Measurements from ENCODE around the gene RPA3.

DNA sequence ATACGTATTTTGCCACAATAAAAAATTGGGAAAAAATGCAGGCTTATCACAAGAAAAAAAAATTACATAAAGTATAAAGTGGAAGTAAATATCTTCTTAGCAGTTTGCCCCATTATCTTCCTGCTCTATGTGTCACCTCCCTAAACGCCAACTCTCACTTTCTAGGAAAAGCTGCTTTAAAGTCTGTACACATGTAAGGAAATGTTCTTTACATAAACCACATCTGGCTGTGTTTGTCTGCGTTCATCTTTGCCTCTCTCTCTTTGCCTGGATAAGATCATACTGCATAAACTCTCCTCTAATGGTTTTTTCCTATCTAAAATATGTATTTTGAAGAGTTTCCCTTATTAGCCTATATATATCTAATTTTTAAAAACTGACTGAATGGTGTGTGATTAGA, 100.9 kb downstream of the RPA3 start:
- TF ChIP-seq, protein P1, sequence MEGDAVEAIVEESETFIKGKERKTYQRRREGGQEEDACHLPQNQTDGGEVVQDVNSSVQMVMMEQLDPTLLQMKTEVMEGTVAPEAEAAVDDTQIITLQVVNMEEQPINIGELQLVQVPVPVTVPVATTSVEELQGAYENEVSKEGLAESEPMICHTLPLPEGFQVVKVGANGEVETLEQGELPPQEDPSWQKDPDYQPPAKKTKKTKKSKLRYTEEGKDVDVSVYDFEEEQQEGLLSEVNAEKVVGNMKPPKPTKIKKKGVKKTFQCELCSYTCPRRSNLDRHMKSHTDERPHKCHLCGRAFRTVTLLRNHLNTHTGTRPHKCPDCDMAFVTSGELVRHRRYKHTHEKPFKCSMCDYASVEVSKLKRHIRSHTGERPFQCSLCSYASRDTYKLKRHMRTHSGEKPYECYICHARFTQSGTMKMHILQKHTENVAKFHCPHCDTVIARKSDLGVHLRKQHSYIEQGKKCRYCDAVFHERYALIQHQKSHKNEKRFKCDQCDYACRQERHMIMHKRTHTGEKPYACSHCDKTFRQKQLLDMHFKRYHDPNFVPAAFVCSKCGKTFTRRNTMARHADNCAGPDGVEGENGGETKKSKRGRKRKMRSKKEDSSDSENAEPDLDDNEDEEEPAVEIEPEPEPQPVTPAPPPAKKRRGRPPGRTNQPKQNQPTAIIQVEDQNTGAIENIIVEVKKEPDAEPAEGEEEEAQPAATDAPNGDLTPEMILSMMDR (IDR thresholded peaks at IDR 0.05; ENCODE audit: insufficient read depth, low read length), result no peak
- TF ChIP-seq SPI1 (IDR thresholded peaks at IDR 0.05; ENCODE audit: borderline replicate concordance, low read depth), result no peak
- no peak for TF ChIP-seq POLR2AphosphoS5 (IDR thresholded peaks at IDR 0.05; ENCODE audit: low read depth)
- TF ChIP-seq, protein P2, sequence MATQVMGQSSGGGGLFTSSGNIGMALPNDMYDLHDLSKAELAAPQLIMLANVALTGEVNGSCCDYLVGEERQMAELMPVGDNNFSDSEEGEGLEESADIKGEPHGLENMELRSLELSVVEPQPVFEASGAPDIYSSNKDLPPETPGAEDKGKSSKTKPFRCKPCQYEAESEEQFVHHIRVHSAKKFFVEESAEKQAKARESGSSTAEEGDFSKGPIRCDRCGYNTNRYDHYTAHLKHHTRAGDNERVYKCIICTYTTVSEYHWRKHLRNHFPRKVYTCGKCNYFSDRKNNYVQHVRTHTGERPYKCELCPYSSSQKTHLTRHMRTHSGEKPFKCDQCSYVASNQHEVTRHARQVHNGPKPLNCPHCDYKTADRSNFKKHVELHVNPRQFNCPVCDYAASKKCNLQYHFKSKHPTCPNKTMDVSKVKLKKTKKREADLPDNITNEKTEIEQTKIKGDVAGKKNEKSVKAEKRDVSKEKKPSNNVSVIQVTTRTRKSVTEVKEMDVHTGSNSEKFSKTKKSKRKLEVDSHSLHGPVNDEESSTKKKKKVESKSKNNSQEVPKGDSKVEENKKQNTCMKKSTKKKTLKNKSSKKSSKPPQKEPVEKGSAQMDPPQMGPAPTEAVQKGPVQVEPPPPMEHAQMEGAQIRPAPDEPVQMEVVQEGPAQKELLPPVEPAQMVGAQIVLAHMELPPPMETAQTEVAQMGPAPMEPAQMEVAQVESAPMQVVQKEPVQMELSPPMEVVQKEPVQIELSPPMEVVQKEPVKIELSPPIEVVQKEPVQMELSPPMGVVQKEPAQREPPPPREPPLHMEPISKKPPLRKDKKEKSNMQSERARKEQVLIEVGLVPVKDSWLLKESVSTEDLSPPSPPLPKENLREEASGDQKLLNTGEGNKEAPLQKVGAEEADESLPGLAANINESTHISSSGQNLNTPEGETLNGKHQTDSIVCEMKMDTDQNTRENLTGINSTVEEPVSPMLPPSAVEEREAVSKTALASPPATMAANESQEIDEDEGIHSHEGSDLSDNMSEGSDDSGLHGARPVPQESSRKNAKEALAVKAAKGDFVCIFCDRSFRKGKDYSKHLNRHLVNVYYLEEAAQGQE (IDR thresholded peaks at IDR 0.05; ENCODE audit: insufficient replicate concordance, low read depth), result no peak
- no peak for TF ChIP-seq GABPA (IDR thresholded peaks at IDR 0.05; ENCODE audit: low read depth)

Measured in HL-60 (cell line).